DND-41 (cell line): ENCODE data around the gene CABYR.

ENCODE experiments used
- ATAC-seq: fragments of 200-7000 bp; cut with Tn5 transposase; 3 replicates; pipeline ENCODE4 v1.9.1; 2021; ENCODE audit warnings: low read depth; ENCODE audit not compliant: insufficient read depth
- DNase-seq: peaks from one replicate; pipeline ENCODE4 v3.0.0-alpha.2; 2020
- H2AFZ ChIP-seq: 2 replicates; pipeline ENCODE4 v1.6.0; 2012; ENCODE audit warnings: low read depth, low read length
- H3K27ac ChIP-seq: 2 replicates; pipeline ENCODE4 v1.5.1; 2012; ENCODE audit warnings: low read length, inconsistent platforms
- H3K27me3 ChIP-seq: fragments of 200-600 bp; sonication (generic); 2 replicates; pipeline ENCODE4 v1.6.0; 2012; ENCODE audit warnings: low read length, mild to moderate bottlenecking, inconsistent platforms; ENCODE audit not compliant: insufficient read depth, poor library complexity
- H3K36me3 ChIP-seq: 2 replicates; pipeline ENCODE4 v1.5.1; 2012; ENCODE audit warnings: low read length, inconsistent platforms; ENCODE audit not compliant: insufficient read depth
- H3K4me1 ChIP-seq: 2 replicates; pipeline ENCODE4 v1.5.1; 2012; ENCODE audit warnings: mild to moderate bottlenecking, low read length; ENCODE audit not compliant: insufficient read depth
- H3K4me2 ChIP-seq: 2 replicates; pipeline ENCODE4 v1.6.0; 2012; ENCODE audit warnings: mild to moderate bottlenecking, moderate library complexity, low read length, inconsistent platforms; ENCODE audit not compliant: insufficient read depth
- H3K4me3 ChIP-seq, 2 experiments: fragments of 200-600 bp in 1 of 2; shearing (Covaris generic) in 1 of 2; 2 replicates each; pipeline ENCODE4 v1.5.1; 2012 to 2016; ENCODE audit warnings: inconsistent platforms in 2 of 2, low read length in 2 of 2, mild to moderate bottlenecking in 2 of 2, low read depth in 1 of 2, moderate library complexity in 1 of 2
- H3K79me2 ChIP-seq: 2 replicates; pipeline ENCODE4 v1.6.0; 2012; ENCODE audit warnings: low read length, inconsistent platforms; ENCODE audit not compliant: insufficient read depth
- H3K9ac ChIP-seq: 2 replicates; pipeline ENCODE4 v1.6.0; 2012; ENCODE audit warnings: low read depth, mild to moderate bottlenecking, inconsistent platforms, low read length, moderate library complexity
- H3K9me3 ChIP-seq: 2 replicates; pipeline ENCODE4 v1.5.1; 2012; ENCODE audit warnings: low read length, moderate library complexity, mild to moderate bottlenecking, inconsistent platforms; ENCODE audit not compliant: insufficient read depth, severe bottlenecking
- H4K20me1 ChIP-seq: 2 replicates; pipeline ENCODE4 v1.6.0; 2012; ENCODE audit warnings: low read length; ENCODE audit not compliant: insufficient read depth
- EZH2 ChIP-seq: IDR thresholded peaks from 3 replicates; pipeline ENCODE4 v1.6.1; 2012; ENCODE audit warnings: borderline replicate concordance, low read depth, mild to moderate bottlenecking, moderate library complexity, low read length, inconsistent platforms; ENCODE audit not compliant: severe bottlenecking
- TF ChIP-seq, protein P1 (sequence below): IDR thresholded peaks from 2 replicates; pipeline ENCODE4 v1.5.1; 2012; ENCODE audit warnings: borderline replicate concordance, low read length, moderate library complexity, mild to moderate bottlenecking; ENCODE audit not compliant: poor library complexity, severe bottlenecking; ENCODE audit errors: extremely low read depth

The CABYR gene

DNA sequence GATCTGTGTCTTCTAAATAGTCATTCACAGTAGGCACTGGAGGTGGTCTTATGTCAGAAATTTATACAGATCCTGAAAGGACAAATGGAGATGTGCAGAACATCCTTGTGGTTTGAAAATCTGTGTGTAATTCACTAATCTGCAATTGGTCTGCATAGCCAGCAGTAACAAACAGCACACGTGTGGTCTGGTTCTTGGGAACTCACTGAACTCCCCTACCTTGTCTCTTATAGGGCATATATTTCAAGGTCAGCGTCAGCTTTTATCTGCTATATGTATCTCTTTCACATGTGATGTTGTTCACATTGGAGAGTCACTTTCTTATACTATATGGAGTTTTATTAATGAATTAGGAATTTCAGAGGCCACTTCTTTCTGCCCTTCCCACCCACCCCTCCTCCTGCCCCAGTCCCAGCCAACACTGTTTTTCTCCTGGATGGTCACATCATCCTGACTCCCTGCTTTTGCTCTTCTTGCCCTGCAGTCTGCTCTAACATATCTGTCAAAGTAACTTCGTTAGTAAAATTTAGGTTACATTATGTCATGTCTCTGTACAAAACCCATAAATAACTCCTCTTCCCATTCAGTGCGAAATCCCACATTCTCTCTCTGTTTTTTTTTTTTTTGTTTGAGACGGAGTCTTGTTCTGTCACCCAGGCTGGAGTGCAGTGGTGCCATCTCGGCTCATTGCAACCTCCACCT, 35.4 kb upstream of the CABYR start:
- Histone ChIP-seq H2AFZ (no peak overlapping the region), H3K4me3 (no peak overlapping the region), H4K20me1 (peaks cover 6% of the 10 kb centered on the region), H3K79me2 (no peaks in the 10 kb centered on the region), H3K36me3 (peaks cover 24% of the 10 kb centered on the region), H3K9ac (no peak overlapping the region), H3K27me3 (no peaks in the 10 kb centered on the region), H3K4me2 (no peak overlapping the region), H3K27ac (no peak overlapping the region), H3K4me1 (no peaks in the 10 kb centered on the region), H3K9me3 (no peaks in the 10 kb centered on the region)
- ATAC-seq (no peak), DNase-seq (no peak)
- TF ChIP-seq, protein P1, sequence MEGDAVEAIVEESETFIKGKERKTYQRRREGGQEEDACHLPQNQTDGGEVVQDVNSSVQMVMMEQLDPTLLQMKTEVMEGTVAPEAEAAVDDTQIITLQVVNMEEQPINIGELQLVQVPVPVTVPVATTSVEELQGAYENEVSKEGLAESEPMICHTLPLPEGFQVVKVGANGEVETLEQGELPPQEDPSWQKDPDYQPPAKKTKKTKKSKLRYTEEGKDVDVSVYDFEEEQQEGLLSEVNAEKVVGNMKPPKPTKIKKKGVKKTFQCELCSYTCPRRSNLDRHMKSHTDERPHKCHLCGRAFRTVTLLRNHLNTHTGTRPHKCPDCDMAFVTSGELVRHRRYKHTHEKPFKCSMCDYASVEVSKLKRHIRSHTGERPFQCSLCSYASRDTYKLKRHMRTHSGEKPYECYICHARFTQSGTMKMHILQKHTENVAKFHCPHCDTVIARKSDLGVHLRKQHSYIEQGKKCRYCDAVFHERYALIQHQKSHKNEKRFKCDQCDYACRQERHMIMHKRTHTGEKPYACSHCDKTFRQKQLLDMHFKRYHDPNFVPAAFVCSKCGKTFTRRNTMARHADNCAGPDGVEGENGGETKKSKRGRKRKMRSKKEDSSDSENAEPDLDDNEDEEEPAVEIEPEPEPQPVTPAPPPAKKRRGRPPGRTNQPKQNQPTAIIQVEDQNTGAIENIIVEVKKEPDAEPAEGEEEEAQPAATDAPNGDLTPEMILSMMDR: no peak
- TF ChIP-seq EZH2: no peak

DNA sequence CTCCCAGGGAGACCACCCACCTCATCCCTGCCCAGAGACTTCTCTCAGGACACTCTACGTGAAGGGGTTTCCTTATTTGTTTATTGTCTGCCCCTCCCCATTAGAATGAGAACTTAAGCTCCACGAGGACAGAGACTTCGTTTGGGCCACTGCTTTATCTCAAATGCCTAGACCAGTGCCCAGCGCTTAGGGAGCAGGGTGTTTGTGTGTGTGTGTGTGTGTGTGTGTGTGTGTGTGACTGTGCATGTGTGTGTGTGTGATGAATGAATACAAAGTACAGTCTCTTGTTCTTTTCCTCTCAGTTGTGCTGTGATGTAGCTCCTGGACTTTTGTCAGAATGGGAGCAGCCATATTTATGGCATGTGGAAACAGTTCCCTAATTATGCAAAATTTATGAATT, 34.4 kb upstream of the CABYR start:
- H4K20me1 ChIP-seq: peaks cover 6% of the 10 kb centered on the region
- H3K4me1 ChIP-seq: no peaks in the 10 kb centered on the region
- DNase-seq: no peak
- no peak overlapping the region for H3K4me3 ChIP-seq
- H3K9ac ChIP-seq: no peak overlapping the region
- no peaks in the 10 kb centered on the region for H3K79me2 ChIP-seq
- no peak overlapping the region for H3K27ac ChIP-seq
- no peaks in the 10 kb centered on the region for H3K27me3 ChIP-seq
- no peak for TF ChIP-seq EZH2
- TF ChIP-seq, protein P1: no peak
- peaks cover 21% of the 10 kb centered on the region for H3K36me3 ChIP-seq
- H3K4me2 ChIP-seq: no peak overlapping the region
- no peak for ATAC-seq
- no peaks in the 10 kb centered on the region for H3K9me3 ChIP-seq
- no peak overlapping the region for H2AFZ ChIP-seq

DNA sequence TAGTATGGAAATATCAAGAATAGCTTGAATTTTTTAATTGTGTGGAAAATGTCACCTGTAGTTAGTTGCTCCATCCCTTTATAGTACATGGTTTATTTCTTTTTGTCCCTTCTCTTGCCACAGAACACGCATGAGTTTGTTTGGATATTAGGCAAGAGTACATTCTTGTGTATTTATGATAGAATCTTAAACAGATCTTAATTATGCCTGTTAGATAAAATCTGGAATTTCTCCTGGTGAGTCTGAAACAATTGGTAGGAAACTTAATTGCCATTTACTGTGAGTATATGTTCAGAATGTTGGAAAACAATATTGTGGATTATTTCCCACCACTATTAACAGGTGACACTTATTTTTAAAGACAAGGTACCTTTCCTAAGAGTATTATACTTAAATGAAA, 30.2 kb upstream of the CABYR start:
- Histone ChIP-seq H4K20me1 (peaks cover 5% of the 10 kb centered on the region; the same call in 1 of the 2 replicates), H3K4me2 (no peak overlapping the region), H3K9me3 (no peaks in the 10 kb centered on the region), H3K27me3 (no peaks in the 10 kb centered on the region), H3K27ac (no peak overlapping the region), H3K79me2 (no peaks in the 10 kb centered on the region), H2AFZ (no peak overlapping the region), H3K4me1 (no peaks in the 10 kb centered on the region), H3K9ac (no peak overlapping the region), H3K36me3 (peaks cover 18% of the 10 kb centered on the region), H3K4me3 (no peak overlapping the region)
- ATAC-seq (no peak), DNase-seq (no peak)
- no peak for TF ChIP-seq EZH2
- TF ChIP-seq, protein P1: no peak
